IMR-90 (cell line): ENCODE data around the gene COA3. TPM values are rescaled to one million over a fixed set of nuclear protein-coding genes. Genes with fewer than 3 reads are reported as not detected.

Experiments
- ATAC-seq: fragments of 200-7000 bp; cut with Tn5 transposase; 2 replicates; pipeline ENCODE4 v1.9.1; 2020; ENCODE audit warnings: low read depth, mild to moderate bottlenecking, moderate library complexity
- BruUV-seq: library from RNA; stranded (reverse); fragments of 400-500 nt; replicated peaks from 2 replicates; lab custom pipeline; 2021; lab: Mats Ljungman, UMichigan
- CTCF ChIA-PET: fragments of 300-600 bp; formaldehyde crosslinking; extraction: SDS; loops from one replicate; lab custom pipeline; 2021; ENCODE audit warnings: antibody characterized with exemption; lab: Yijun Ruan, JAX
- POLR2A ChIA-PET: fragments of 300-600 bp; sonication (Branson Sonifier 250); formaldehyde crosslinking; loops from one replicate; lab custom pipeline; 2022; ENCODE audit warnings: antibody characterized with exemption; ENCODE audit not compliant: unreplicated experiment; lab: Charles Lee
- DNase-seq: peaks from one replicate; pipeline ENCODE4 v3.0.0; 2013
- H2AFZ ChIP-seq: replicated peaks from 2 replicates; pipeline ENCODE3; 2013; ENCODE audit warnings: low read length, mild to moderate bottlenecking; ENCODE audit not compliant: poor library complexity
- H2AK5ac ChIP-seq: 2 replicates; pipeline ENCODE4 v1.6.1; 2013; ENCODE audit warnings: low read depth, low read length, inconsistent platforms
- H2AK9ac ChIP-seq: replicated peaks from 2 replicates; pipeline ENCODE3; 2013; ENCODE audit warnings: mild to moderate bottlenecking, low read depth, low read length, moderate library complexity; ENCODE audit not compliant: poor library complexity
- H2BK120ac ChIP-seq: 2 replicates; pipeline ENCODE4 v1.6.1; 2013; ENCODE audit warnings: low read depth, low read length, inconsistent platforms
- H2BK15ac ChIP-seq: 3 replicates; pipeline ENCODE4 v1.6.1; 2013; ENCODE audit warnings: low read depth, low read length, inconsistent platforms
- H2BK20ac ChIP-seq: 2 replicates; pipeline ENCODE4 v1.6.1; 2013; ENCODE audit warnings: low read depth, mild to moderate bottlenecking, inconsistent platforms, low read length, moderate library complexity
- H2BK5ac ChIP-seq: 2 replicates; pipeline ENCODE4 v1.6.1; 2013; ENCODE audit warnings: mild to moderate bottlenecking, low read depth, low read length, inconsistent platforms; ENCODE audit not compliant: poor library complexity, severe bottlenecking
- H3K14ac ChIP-seq: replicated peaks from 2 replicates; pipeline ENCODE4 v1.6.1; 2013; ENCODE audit warnings: low read depth, low read length, inconsistent platforms
- H3K18ac ChIP-seq: 2 replicates; pipeline ENCODE4 v1.6.1; 2013; ENCODE audit warnings: low read depth, low read length, control low read depth
- H3K23ac ChIP-seq: 2 replicates; pipeline ENCODE4 v1.6.1; 2013; ENCODE audit warnings: low read depth, low read length, inconsistent platforms
- H3K27ac ChIP-seq: 2 replicates; pipeline ENCODE4 v1.5.1; 2013; ENCODE audit warnings: mild to moderate bottlenecking, control low read depth, low read length; ENCODE audit not compliant: insufficient read depth
- H3K27me3 ChIP-seq: 2 replicates; pipeline ENCODE4 v1.6.1; 2013; ENCODE audit warnings: low read length; ENCODE audit not compliant: control insufficient read depth, insufficient read depth
- H3K36me3 ChIP-seq: 2 replicates; pipeline ENCODE4 v1.6.1; 2013; ENCODE audit warnings: low read length, mixed read lengths; ENCODE audit not compliant: control insufficient read depth, insufficient read depth
- H3K4ac ChIP-seq: 2 replicates; pipeline ENCODE4 v1.6.1; 2013; ENCODE audit warnings: low read depth, low read length, inconsistent platforms
- H3K4me1 ChIP-seq: 2 replicates; pipeline ENCODE4 v1.6.1; 2013; ENCODE audit warnings: low read length, mixed read lengths; ENCODE audit not compliant: control insufficient read depth, insufficient read depth
- H3K4me2 ChIP-seq: 2 replicates; pipeline ENCODE4 v1.6.1; 2013; ENCODE audit warnings: low read depth, mild to moderate bottlenecking, control low read depth, low read length, moderate library complexity
- H3K4me3 ChIP-seq: 2 replicates; pipeline ENCODE4 v1.5.1; 2013; ENCODE audit warnings: low read depth, mild to moderate bottlenecking, control low read depth, low read length, moderate library complexity; ENCODE audit not compliant: insufficient read depth
- H3K56ac ChIP-seq: 2 replicates; pipeline ENCODE4 v1.6.1; 2013; ENCODE audit warnings: low read length, inconsistent platforms; ENCODE audit not compliant: insufficient read depth; ENCODE audit errors: extremely low read depth
- H3K79me1 ChIP-seq, 2 experiments: 2 replicates each; pipeline ENCODE4 v1.6.1; 2013; ENCODE audit warnings: low read length in 2 of 2, inconsistent platforms in 1 of 2, low read depth in 1 of 2
- H3K9ac ChIP-seq: 2 replicates; pipeline ENCODE4 v1.6.1; 2013; ENCODE audit warnings: low read depth, low read length, control low read depth
- H3K9me1 ChIP-seq: 2 replicates; pipeline ENCODE4 v1.6.1; 2013; ENCODE audit warnings: low read length, inconsistent platforms; ENCODE audit not compliant: insufficient read depth
- H3K9me3 ChIP-seq: 2 replicates; pipeline ENCODE4 v1.6.1; 2013; ENCODE audit warnings: low read length; ENCODE audit not compliant: control insufficient read depth, insufficient read depth
- H4K20me1 ChIP-seq: 2 replicates; pipeline ENCODE4 v1.6.1; 2013; ENCODE audit warnings: low read length, inconsistent platforms; ENCODE audit not compliant: insufficient read depth
- H4K5ac ChIP-seq: 2 replicates; pipeline ENCODE4 v1.6.1; 2013; ENCODE audit warnings: mild to moderate bottlenecking, low read depth, low read length, control low read depth
- H4K8ac ChIP-seq, 2 experiments: 2 replicates each; pipeline ENCODE4 v1.6.1; 2013; ENCODE audit warnings: low read depth in 2 of 2, low read length in 2 of 2, control low read depth in 1 of 2, inconsistent platforms in 1 of 2
- H4K91ac ChIP-seq: 2 replicates; pipeline ENCODE4 v1.6.1; 2013; ENCODE audit warnings: low read depth, low read length, inconsistent platforms; ENCODE audit not compliant: insufficient read depth
- CHD1 ChIP-seq: IDR thresholded peaks from 2 replicates; pipeline ENCODE4 v1.6.1; 2012; ENCODE audit warnings: low read depth, low read length, improper control_type of control experiment
- MAZ ChIP-seq: IDR thresholded peaks from 2 replicates; pipeline ENCODE4 v1.6.1; 2012; ENCODE audit warnings: low read depth, mild to moderate bottlenecking, low read length, improper control_type of control experiment, moderate library complexity, borderline replicate concordance
- MXI1 ChIP-seq: IDR thresholded peaks from 2 replicates; pipeline ENCODE4 v1.6.1; 2012; ENCODE audit warnings: low read depth, mild to moderate bottlenecking, low read length, moderate library complexity, borderline replicate concordance
- NFE2L2 ChIP-seq: fragments of 150-350 bp; IDR thresholded peaks from 2 replicates; pipeline ENCODE4 v1.6.1; 2016; ENCODE audit warnings: low read depth, mild to moderate bottlenecking, low read length
- WGBS, 2 experiments: methylation state at CpG; one replicate each; pipeline versions ENCODE4 v1.1.5 to v1.1.7; 2013; ENCODE audit warnings: missing lambda C conversion rate in 2 of 2; ENCODE audit not compliant: insufficient read length in 1 of 2; ENCODE audit errors: extremely low coverage in 2 of 2; 5-methylcytosine and 5-hydroxymethylcytosine counted together
- dilution Hi-C: fragments of 300-500 bp; cut with HindIII; formaldehyde crosslinking; loops from one replicate; pipeline ENCODE4 v1.14.3; 2018; ENCODE audit warnings: low sequenced_read_pairs; ENCODE audit not compliant: unreplicated experiment
- in situ Hi-C: fragments of 300-500 bp; cut with MboI; formaldehyde crosslinking; loops from 3 replicates; pipeline ENCODE4 v1.14.3; 2019; ENCODE audit warnings: low sequenced_read_pairs, inconsistent platforms, mixed read lengths
- intact Hi-C: fragments of 100-400 bp; cut with micrococcal nuclease; formaldehyde crosslinking; loops from 2 replicates; pipeline ENCODE4 v1.10.0; 2022
- polyA plus RNA-seq, 3 experiments: library from polyadenylated mRNA; depleted of rRNA; stranded (reverse); fragments of >200 nt; gene quantifications; 2 replicates each; pipeline ENCODE4 v1.2.3, GENCODE V29; 2012; ENCODE audit warnings: low replicate concordance in 1 of 3
- total RNA-seq: library from RNA; depleted of rRNA; stranded (reverse); fragments of >200 nt; gene quantifications from 2 replicates; pipeline ENCODE4 v1.2.3, GENCODE V29; 2012
- TF ChIP-seq, protein P1 (sequence below): conservative IDR thresholded peaks from 2 replicates; pipeline ENCODE4 v1.5.1; 2012; ENCODE audit warnings: mild to moderate bottlenecking, low read depth, low read length, improper control_type of control experiment

The COA3 gene
- total and polyA plus RNA-seq, 2 of the 4 experiments (the other 2 are of a cell fraction): 66.8 to 78.1 TPM

DNA sequence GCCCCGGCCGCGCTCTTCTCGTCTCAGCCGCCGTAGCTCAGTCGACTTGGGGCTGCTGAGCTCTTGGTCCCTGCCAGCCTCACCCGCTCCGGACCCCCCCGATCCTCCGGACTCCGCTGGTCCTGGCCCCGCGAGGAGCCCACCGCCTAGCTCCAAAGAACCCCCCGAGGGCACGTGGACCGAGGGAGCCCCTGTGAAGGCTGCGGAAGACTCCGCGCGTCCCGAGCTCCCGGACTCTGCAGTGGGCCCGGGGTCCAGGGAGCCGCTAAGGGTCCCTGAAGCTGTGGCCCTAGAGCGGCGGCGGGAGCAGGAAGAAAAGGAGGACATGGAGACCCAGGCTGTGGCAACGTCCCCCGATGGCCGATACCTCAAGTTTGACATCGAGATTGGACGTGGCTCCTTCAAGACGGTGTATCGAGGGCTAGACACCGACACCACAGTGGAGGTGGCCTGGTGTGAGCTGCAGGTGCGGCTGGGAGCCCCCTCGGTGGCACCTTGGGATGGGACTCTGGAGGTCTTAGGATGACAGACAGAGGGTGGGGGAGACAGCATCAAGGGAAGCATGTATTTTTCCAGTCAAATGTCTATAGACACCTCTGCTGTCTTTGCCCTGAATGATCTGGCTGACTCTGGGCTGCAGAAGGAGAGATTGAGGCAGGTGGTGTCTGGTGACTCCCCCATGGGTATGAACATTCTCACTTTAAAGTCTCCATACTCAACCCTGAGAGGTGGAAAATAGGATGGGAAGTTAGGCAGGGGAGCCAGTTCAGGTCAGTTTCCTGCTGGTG, 17.5 kb downstream of the COA3 start:
- no peaks in the 10 kb centered on the region for H3K9me3 ChIP-seq
- H3K23ac ChIP-seq: peak overlapping the region; percentile 96
- H3K27me3 ChIP-seq: no peaks in the 10 kb centered on the region
- 22% methylated on average over 17 of the region's 39 CpGs; no CpG with 5 or more reads in 1 of the 2 experiments for WGBS, 2 experiments
- H2AK5ac ChIP-seq: peak overlapping the region; percentile 98
- peak overlapping the region; percentile 84 for H3K14ac ChIP-seq
- peaks cover 17% of the 10 kb centered on the region for H3K36me3 ChIP-seq
- TF ChIP-seq MAZ: no peak
- TF ChIP-seq MXI1: no peak
- TF ChIP-seq CHD1: no peak
- TF ChIP-seq NFE2L2: no peak
- TF ChIP-seq, protein P1, sequence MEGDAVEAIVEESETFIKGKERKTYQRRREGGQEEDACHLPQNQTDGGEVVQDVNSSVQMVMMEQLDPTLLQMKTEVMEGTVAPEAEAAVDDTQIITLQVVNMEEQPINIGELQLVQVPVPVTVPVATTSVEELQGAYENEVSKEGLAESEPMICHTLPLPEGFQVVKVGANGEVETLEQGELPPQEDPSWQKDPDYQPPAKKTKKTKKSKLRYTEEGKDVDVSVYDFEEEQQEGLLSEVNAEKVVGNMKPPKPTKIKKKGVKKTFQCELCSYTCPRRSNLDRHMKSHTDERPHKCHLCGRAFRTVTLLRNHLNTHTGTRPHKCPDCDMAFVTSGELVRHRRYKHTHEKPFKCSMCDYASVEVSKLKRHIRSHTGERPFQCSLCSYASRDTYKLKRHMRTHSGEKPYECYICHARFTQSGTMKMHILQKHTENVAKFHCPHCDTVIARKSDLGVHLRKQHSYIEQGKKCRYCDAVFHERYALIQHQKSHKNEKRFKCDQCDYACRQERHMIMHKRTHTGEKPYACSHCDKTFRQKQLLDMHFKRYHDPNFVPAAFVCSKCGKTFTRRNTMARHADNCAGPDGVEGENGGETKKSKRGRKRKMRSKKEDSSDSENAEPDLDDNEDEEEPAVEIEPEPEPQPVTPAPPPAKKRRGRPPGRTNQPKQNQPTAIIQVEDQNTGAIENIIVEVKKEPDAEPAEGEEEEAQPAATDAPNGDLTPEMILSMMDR: no peak
- H3K18ac ChIP-seq: no peak overlapping the region
- H2BK5ac ChIP-seq: peak overlapping the region; percentile 37
- peak overlapping the region; percentile 70 for H4K91ac ChIP-seq
- H3K79me1 ChIP-seq: peaks cover 0 to 52% of the 10 kb centered on the region in 2 experiments
- in situ Hi-C loops: no loop called here
- no peak overlapping the region for H3K56ac ChIP-seq
- ATAC-seq (peak; percentile 46), DNase-seq (no peak)
- peak overlapping the region; percentile 6; the same call in 1 of the 2 replicates for H3K27ac ChIP-seq
- peaks cover 31% of the 10 kb centered on the region for H3K9me1 ChIP-seq
- peak overlapping the region; percentile 71 for H3K9ac ChIP-seq
- peak overlapping the region; percentile 93 for H2AFZ ChIP-seq
- H2BK20ac ChIP-seq: peak overlapping the region; percentile 37; the same call in 1 of the 2 replicates
- H2BK120ac ChIP-seq: peak overlapping the region; percentile 93
- H2BK15ac ChIP-seq: peak overlapping the region; percentile 52; the same call in 1 of the 3 replicates
- peak overlapping the region; percentile 99 for H2AK9ac ChIP-seq
- peak overlapping the region; percentile 87 for H3K4me2 ChIP-seq
- peaks cover 26% of the 10 kb centered on the region for H3K4me1 ChIP-seq
- H3K4ac ChIP-seq: peak overlapping the region; percentile 81
- POLR2A ChIA-PET: no interaction called here
- peak overlapping the region; percentile 76 for H3K4me3 ChIP-seq
- BruUV-seq: no TSS peak
- H4K5ac ChIP-seq: no peak overlapping the region
- CTCF ChIA-PET: interaction anchor here (0.7 kb wide), 1 partner anchor 52 kb away, joined by 3 read pairs; the partner anchor contains the start of gene PSME3
- no peaks in the 10 kb centered on the region for H4K20me1 ChIP-seq
- peak overlapping the region; percentile 72 to 73; a peak in 3 of 4 replicates for H4K8ac ChIP-seq
- intact Hi-C loops: no loop called here
- dilution Hi-C loops: no loop called here
